Ovary (tissue), 9 donors: ENCODE measurements around the gene BHMT2. TPM values are rescaled to one million over a fixed set of nuclear protein-coding genes. Genes with fewer than 3 reads are reported as not detected.

Experiments
- DNase-seq, 5 donors: peaks; one replicate each; pipeline ENCODE4 v3.0.0-alpha.2; 2019 to 2020
- H3K27ac ChIP-seq, 2 donors: fragments of 200-600 bp; one replicate each; pipeline versions ENCODE4 v1.5.1 to v1.8.0; 2019 to 2022
- H3K27me3 ChIP-seq: fragments of 200-600 bp; one replicate; pipeline ENCODE4 v1.8.0; 2022
- H3K36me3 ChIP-seq: fragments of 200-600 bp; sonication (generic); one replicate; pipeline ENCODE4 v1.5.1; 2019
- H3K4me1 ChIP-seq: one replicate; pipeline ENCODE4 v1.8.1; 2013; ENCODE audit warnings: mild to moderate bottlenecking, moderate library complexity; ENCODE audit not compliant: insufficient read depth
- H3K4me3 ChIP-seq: fragments of 200-600 bp; sonication (generic); one replicate; pipeline ENCODE4 v1.5.1; 2017
- H3K9me3 ChIP-seq, 2 donors: fragments of 200-600 bp in 1 of 2; sonication (generic) in 1 of 2; one replicate each; pipeline versions ENCODE4 v1.5.1 to v1.8.1; 2013 to 2019; ENCODE audit warnings: mild to moderate bottlenecking in 1 of 2, moderate library complexity in 1 of 2
- EP300 ChIP-seq: sonication (generic); formaldehyde crosslinking; IDR thresholded peaks from one replicate; pipeline ENCODE4 v1.6.1; 2017; ENCODE audit warnings: antibody characterized with exemption
- POLR2A ChIP-seq: fragments of 450-650 bp; IDR thresholded peaks from one replicate; pipeline ENCODE4 v1.6.1; 2017; ENCODE audit warnings: antibody characterized with exemption, mild to moderate bottlenecking, moderate library complexity
- WGBS, 3 donors: extraction: QIAGEN DNeasy Blood & Tissue Kit in 1 of 3; methylation state at CpG; one replicate each; pipeline versions ENCODE4 v1.1.5 to v1.1.7; 2013 to 2017; 5-methylcytosine and 5-hydroxymethylcytosine counted together
- intact Hi-C, 4 donors: fragments of 100-400 bp; cut with DNase I; formaldehyde crosslinking; loops; one replicate each; pipeline versions ENCODE4 v1.11.0 to v1.15.1; 2022 to 2023
- polyA plus RNA-seq, 2 donors: library from polyadenylated mRNA; stranded (reverse); fragments of 200-250 nt in 1 of 2; fragments of 350-450 nt in 1 of 2; fragmentation: Illumina TruSeq in 1 of 2; extraction: RNeasy Lipid Tissue Mini Kit (QIAGEN cat#74804) in 1 of 2; gene quantifications; one replicate each; pipeline ENCODE4 v1.2.3, GENCODE V29; 2013 to 2014
- total RNA-seq, 7 donors: library from RNA; depleted of rRNA in 2 of 7; stranded (reverse); fragments of >200 nt in 2 of 7; fragmentation: NEBNext Ultra II Directional in 3 of 7; extraction: Animal tissue kit (Norgen Biotek cat#: 25700) in 3 of 7; gene quantifications; one replicate each; pipeline versions ENCODE4 v1.1.0 to v1.2.4, GENCODE V29; 2016 to 2023
- TF ChIP-seq, protein P1 (sequence below), 3 donors: fragments of 450-650 bp in 2 of 3; fragments of 200-600 bp in 1 of 3; IDR thresholded peaks; one replicate each; pipeline versions ENCODE4 v1.5.1 to v1.8.0; 2016 to 2022; ENCODE audit warnings: antibody characterized with exemption in 3 of 3, mild to moderate bottlenecking in 1 of 3
- donor health status: DM: no; HTN: no; CAD: no; lungs with moderate emphysema.
- donor health status: DM: no; HTN: no; CAD: no.
- donor health status: Bipolar disorder and iron deficiency.
- donor health status: DM: yes; HTN: yes; CAD: no.
- donor health status: DM: no; HTN: no; CAD: no.
- donor health status: DM: yes; HTN: yes; CAD: no.

Gene BHMT2
- total and polyA plus RNA-seq, 9 donors: 3.7 to 18.4 (median 7.9) TPM

DNA sequence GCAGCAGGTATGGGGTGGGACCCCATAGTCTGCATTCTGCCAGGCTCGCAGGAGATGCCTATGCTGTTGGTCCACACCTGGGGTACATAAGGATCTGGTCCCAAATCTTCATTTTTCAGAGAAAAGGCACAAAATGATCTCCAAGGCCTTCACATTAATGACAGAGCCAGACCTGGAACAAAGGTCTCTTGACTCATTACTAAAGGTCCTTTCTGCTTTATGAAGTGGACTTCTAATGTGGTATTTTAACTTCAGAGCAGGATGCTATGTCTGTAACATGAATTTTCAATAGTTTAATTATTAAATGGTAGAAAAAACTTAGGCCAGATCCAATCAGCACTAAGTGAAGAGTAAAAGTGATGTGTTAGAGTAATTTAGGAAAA, 38.1 kb upstream of the BHMT2 start:
- DNase-seq: no peak
- intact Hi-C loops: no loop called here
- TF ChIP-seq POLR2A (no peak), EP300 (no peak)
- TF ChIP-seq, protein P1, sequence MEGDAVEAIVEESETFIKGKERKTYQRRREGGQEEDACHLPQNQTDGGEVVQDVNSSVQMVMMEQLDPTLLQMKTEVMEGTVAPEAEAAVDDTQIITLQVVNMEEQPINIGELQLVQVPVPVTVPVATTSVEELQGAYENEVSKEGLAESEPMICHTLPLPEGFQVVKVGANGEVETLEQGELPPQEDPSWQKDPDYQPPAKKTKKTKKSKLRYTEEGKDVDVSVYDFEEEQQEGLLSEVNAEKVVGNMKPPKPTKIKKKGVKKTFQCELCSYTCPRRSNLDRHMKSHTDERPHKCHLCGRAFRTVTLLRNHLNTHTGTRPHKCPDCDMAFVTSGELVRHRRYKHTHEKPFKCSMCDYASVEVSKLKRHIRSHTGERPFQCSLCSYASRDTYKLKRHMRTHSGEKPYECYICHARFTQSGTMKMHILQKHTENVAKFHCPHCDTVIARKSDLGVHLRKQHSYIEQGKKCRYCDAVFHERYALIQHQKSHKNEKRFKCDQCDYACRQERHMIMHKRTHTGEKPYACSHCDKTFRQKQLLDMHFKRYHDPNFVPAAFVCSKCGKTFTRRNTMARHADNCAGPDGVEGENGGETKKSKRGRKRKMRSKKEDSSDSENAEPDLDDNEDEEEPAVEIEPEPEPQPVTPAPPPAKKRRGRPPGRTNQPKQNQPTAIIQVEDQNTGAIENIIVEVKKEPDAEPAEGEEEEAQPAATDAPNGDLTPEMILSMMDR (IDR thresholded peaks at IDR 0.05): no peak
- Histone ChIP-seq H3K27me3 (no peaks in the 10 kb centered on the region), H3K4me1 (no peaks in the 10 kb centered on the region), H3K36me3 (no peaks in the 10 kb centered on the region), H3K4me3 (no peak overlapping the region), H3K9me3 (no peaks in the 10 kb centered on the region), H3K27ac (no peak overlapping the region)
- WGBS, 3 donors: 88 to 92% (median 88%) methylated on average over 1 of the region's 1 CpG

- TF ChIP-seq POLR2A: no peak
- TF ChIP-seq, protein P1 (IDR thresholded peaks at IDR 0.05): no peak
- TF ChIP-seq EP300: no peak
- 90 to 93% (median 90%) methylated on average over 10 of the region's 10 CpGs for WGBS, 3 donors
- no peak overlapping the region for H3K4me3 ChIP-seq
- no peak overlapping the region for H3K27ac ChIP-seq
- H3K9me3 ChIP-seq: no peaks in the 10 kb centered on the region
- no peak for DNase-seq
- intact Hi-C loops: no loop called here
- no peaks in the 10 kb centered on the region for H3K27me3 ChIP-seq
- no peaks in the 10 kb centered on the region for H3K36me3 ChIP-seq
- H3K4me1 ChIP-seq: no peaks in the 10 kb centered on the region
Measured at GRCh38 chr5:79032031-79032695, 37.4 kb upstream of the BHMT2 start.

GRCh38 chr5:79032782-79033181, 36.8 kb upstream of the BHMT2 start:
- no peaks in the 10 kb centered on the region for H3K9me3 ChIP-seq
- TF ChIP-seq POLR2A (no peak), EP300 (no peak)
- TF ChIP-seq, protein P1 (IDR thresholded peaks at IDR 0.05): no peak
- H3K36me3 ChIP-seq: no peaks in the 10 kb centered on the region
- DNase-seq: no peak
- H3K4me1 ChIP-seq: no peaks in the 10 kb centered on the region
- H3K27me3 ChIP-seq: no peaks in the 10 kb centered on the region
- H3K27ac ChIP-seq: no peak overlapping the region
- WGBS, 3 donors: 90 to 95% (median 91%) methylated on average over 5 of the region's 5 CpGs
- intact Hi-C loops: no loop called here
- H3K4me3 ChIP-seq: no peak overlapping the region

DNA sequence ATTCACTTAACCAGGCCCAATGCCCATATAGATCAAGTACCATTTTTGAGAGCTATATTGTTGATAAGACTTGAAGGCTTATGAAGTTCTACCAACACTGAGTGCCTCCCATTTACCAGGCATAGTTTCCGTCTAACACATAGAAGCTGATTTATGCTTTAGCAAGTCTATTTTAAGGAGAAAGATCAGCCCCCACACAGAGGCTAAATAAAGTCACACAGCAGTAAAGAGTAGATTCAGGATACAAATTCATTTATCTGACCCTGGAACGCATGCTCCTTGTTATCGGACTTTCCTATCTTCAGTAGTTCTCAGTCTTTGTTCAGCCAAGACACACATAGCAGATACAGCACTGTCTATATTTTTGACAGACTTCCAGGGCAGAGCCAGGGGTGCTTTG, 34.3 kb upstream of the BHMT2 start:
- Histone ChIP-seq H3K4me3 (no peak overlapping the region), H3K27me3 (no peaks in the 10 kb centered on the region), H3K9me3 (no peaks in the 10 kb centered on the region), H3K4me1 (no peaks in the 10 kb centered on the region), H3K36me3 (no peaks in the 10 kb centered on the region), H3K27ac (no peak overlapping the region)
- intact Hi-C loops: no loop called here
- DNase-seq: no peak
- TF ChIP-seq POLR2A (no peak), EP300 (no peak)
- TF ChIP-seq, protein P1 (IDR thresholded peaks at IDR 0.05): no peak
- WGBS, 3 donors: 78 to 88% (median 82%) methylated on average over 3 of the region's 3 CpGs
